Activated CD8-positive, alpha-beta memory T cell treated with anti-CD3 and anti-CD28 coated beads, Interleukin-2, amount 10 ng/mL, durations not matched to agents 7 days and 5 days (primary cell): Measurements from ENCODE around the gene SF3A1. TPM values are rescaled to one million over a fixed set of nuclear protein-coding genes. Genes with fewer than 3 reads are reported as not detected.

Experiments
- ATAC-seq: fragments of 150-1000 bp; cut with Tn5 transposase; one replicate; pipeline ENCODE4 v1.10.0; 2021; ENCODE audit warnings: moderate library complexity
- CTCF ChIA-PET: fragments of 350-600 bp; sonication (Branson Sonifier 250); formaldehyde crosslinking; loops from one replicate; lab custom pipeline; 2021; ENCODE audit warnings: antibody characterized with exemption; lab: Charles Lee
- DNase-seq: peaks from one replicate; pipeline ENCODE4 v3.0.0-alpha.2; 2020
- H3K27ac Mint-ChIP-seq: one replicate; pipeline ENCODE4 v1.8.0; 2021; ENCODE audit warnings: mild to moderate bottlenecking, mixed read lengths
- H3K27me3 Mint-ChIP-seq: one replicate; pipeline ENCODE4 v1.8.0; 2021; ENCODE audit warnings: mixed read lengths
- H3K36me3 Mint-ChIP-seq: one replicate; pipeline ENCODE4 v1.8.0; 2021; ENCODE audit warnings: mild to moderate bottlenecking, mixed read lengths
- H3K4me1 Mint-ChIP-seq: one replicate; pipeline ENCODE4 v1.8.0; 2021; ENCODE audit warnings: mixed read lengths
- H3K4me3 Mint-ChIP-seq: one replicate; pipeline ENCODE4 v1.8.0; 2021; ENCODE audit warnings: mild to moderate bottlenecking, moderate library complexity, mixed read lengths
- H3K9me3 Mint-ChIP-seq: one replicate; pipeline ENCODE4 v1.8.0; 2022; ENCODE audit warnings: low read depth, mixed read lengths
- total RNA-seq, 2 experiments: library from RNA; stranded (reverse); gene quantifications; one replicate each; pipeline ENCODE4 v1.2.3, GENCODE V29; 2021

The SF3A1 gene
- total RNA-seq, 2 experiments from 2014 or later, result 214 to 267 TPM

- Mint-ChIP-seq H3K36me3 (no peaks in the 10 kb centered on the region), H3K4me1 (peaks cover 25% of the 10 kb centered on the region), H3K27ac (no peak overlapping the region), H3K4me3 (peak overlapping the region; percentile 42), H3K27me3 (peaks cover 27% of the 10 kb centered on the region), H3K9me3 (no peaks in the 10 kb centered on the region)
- CTCF ChIA-PET, result interaction anchor here (1.0 to 21.5 kb wide), 8 partner anchors 11 to 290 kb away, joined by 3 to 508 read pairs (median 4); partner anchors contain the start of genes CASTOR1, MTFP1 and RNF215
- DNase-seq, result no peak
- ATAC-seq, result no peak
Measured at GRCh38 chr22:30397656-30398635, 41.3 kb upstream of the SF3A1 start.

DNA sequence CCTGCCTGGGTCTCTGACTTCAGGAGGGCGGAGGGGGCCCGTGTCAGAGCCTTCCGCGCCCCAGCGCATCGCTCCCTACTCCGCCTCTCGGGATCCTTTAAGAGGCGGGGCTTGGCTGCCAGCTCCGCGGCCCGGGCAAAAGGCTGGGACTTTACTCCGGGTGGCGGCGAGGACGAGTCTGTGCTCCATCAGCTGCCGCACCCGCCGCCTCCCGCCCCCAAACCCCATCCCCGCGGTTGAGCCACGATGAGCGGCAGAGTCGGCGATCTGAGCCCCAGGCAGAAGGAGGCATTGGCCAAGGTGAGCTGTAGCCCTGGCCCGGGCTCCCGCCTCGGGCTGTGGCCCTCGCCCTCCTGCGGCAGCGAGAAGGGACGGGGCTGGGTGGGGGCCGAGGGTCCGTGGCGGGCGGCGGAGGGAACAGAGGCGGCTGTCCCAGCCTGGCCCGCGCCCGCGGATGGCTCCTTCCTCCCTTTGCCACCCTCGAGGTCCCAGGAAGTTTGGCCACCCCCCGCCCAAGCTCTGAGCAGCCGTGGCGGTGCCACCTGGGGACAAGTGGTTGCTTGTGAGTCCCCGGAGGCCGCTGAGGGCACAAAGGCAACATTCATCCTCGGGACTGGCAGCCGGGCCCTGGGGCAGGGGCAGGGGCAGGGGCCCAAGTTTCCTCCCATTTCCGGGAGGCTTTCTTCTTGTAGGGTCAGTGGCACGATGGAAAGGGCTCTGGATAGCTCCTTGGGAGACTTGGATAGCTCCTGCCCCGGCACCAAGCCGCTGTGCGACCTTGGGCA lies 40.4 kb upstream of the SF3A1 start, which contains the start of gene SEC14L2:
Gene SEC14L2 (plus strand): TSS at position 148 of the 785 bp plus-strand sequence. CDS start 99 bp downstream, at position 247.
- Mint-ChIP-seq H3K27me3 (peaks cover 27% of the 10 kb centered on the region), H3K36me3 (no peaks in the 10 kb centered on the region), H3K4me1 (peaks cover 32% of the 10 kb centered on the region), H3K27ac (no peak within 1 kb of the TSS), H3K9me3 (no peaks in the 10 kb centered on the region), H3K4me3 (peak within 1 kb of the TSS; percentile 73)
- CTCF ChIA-PET, result interaction anchor here (0.5 to 21.5 kb wide), 10 partner anchors 8 to 579 kb away, joined by 3 to 508 read pairs (median 4); partner anchors contain the start of genes CASTOR1, MTFP1 and RNF215
- peak; percentile 55 for DNase-seq
- peak; percentile 81 for ATAC-seq

DNA sequence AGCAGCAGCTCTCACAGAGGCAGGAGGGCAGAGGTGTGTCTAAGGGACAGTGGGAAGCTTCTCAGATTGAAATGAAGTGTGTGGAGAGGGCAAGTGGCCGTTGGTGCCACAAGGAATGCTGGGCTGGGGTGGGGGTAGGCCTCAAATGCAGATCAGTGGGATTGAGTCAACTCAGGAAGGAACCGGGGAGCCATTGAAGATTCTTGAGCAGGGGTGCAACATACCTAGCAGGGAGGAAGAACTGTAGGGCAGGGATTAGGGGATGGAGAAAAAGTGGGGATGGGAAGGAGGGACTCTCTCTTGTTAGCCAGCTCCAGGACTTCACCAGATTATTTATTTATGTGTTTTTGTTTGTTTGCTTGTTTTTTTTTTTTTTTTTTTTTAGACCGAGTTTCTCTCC lies 37.2 kb upstream of the SF3A1 start:
- Mint-ChIP-seq H3K36me3 (peaks cover 2% of the 10 kb centered on the region), H3K4me1 (peaks cover 43% of the 10 kb centered on the region), H3K9me3 (no peaks in the 10 kb centered on the region), H3K27me3 (peaks cover 27% of the 10 kb centered on the region), H3K4me3 (no peak overlapping the region), H3K27ac (no peak overlapping the region)
- DNase-seq (no peak), ATAC-seq (no peak)
- CTCF ChIA-PET, result interaction anchor here (1.0 to 21.5 kb wide), 5 partner anchors 30 to 107 kb away, joined by 3 to 508 read pairs (median 79); partner anchors contain the start of genes CASTOR1 and MTFP1

DNA sequence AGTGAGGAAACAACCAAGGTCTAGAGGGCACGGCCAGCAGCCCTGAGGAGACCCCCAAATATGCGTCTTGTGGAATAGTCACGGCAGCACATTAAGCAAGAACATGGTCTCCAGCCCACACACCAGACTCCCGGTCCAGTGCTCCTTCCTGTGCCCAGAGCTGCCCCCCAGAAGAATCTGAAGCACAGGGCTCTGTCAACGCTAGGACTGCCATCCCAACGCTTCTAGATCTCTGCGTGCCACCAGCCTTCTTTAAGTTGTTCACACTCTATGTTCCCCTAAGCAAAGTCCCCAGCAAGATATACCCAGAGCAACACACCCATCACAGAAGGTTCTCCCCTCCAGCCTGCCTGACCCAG lies 36.6 kb upstream of the SF3A1 start:
- Mint-ChIP-seq H3K4me1 (peaks cover 39% of the 10 kb centered on the region), H3K9me3 (no peaks in the 10 kb centered on the region), H3K27ac (no peak overlapping the region), H3K27me3 (peaks cover 24% of the 10 kb centered on the region), H3K36me3 (peaks cover 2% of the 10 kb centered on the region), H3K4me3 (no peak overlapping the region)
- no peak for DNase-seq
- CTCF ChIA-PET, result interaction anchor here (2.7 to 21.5 kb wide), 4 partner anchors 30 to 107 kb away, joined by 7 to 508 read pairs (median 80); partner anchors contain the start of genes CASTOR1 and MTFP1
- no peak for ATAC-seq

GRCh38 chr22:30392661-30393321 lies 36.1 kb upstream of the SF3A1 start:
- H3K9me3 Mint-ChIP-seq, result no peaks in the 10 kb centered on the region
- DNase-seq (no peak), ATAC-seq (no peak)
- H3K27ac Mint-ChIP-seq, result peak overlapping the region; percentile 73
- peaks cover 35% of the 10 kb centered on the region for H3K4me1 Mint-ChIP-seq
- CTCF ChIA-PET, result interaction anchor here (0.6 to 21.5 kb wide), 15 partner anchors 9 to 353 kb away, joined by 3 to 508 read pairs (median 4); partner anchors contain the start of genes CASTOR1 and MTFP1
- H3K27me3 Mint-ChIP-seq, result peaks cover 19% of the 10 kb centered on the region
- no peak overlapping the region for H3K4me3 Mint-ChIP-seq
- H3K36me3 Mint-ChIP-seq, result peaks cover 2% of the 10 kb centered on the region

GRCh38 chr22:30390974-30391691 lies 34.4 kb upstream of the SF3A1 start:
- ATAC-seq (peak; percentile 48), DNase-seq (peak; percentile 85)
- H3K27ac Mint-ChIP-seq, result peak overlapping the region; percentile 81
- H3K9me3 Mint-ChIP-seq, result no peaks in the 10 kb centered on the region
- peaks cover 6% of the 10 kb centered on the region for H3K27me3 Mint-ChIP-seq
- no peak overlapping the region for H3K4me3 Mint-ChIP-seq
- CTCF ChIA-PET, result interaction anchor here (0.6 to 21.5 kb wide), 33 partner anchors 10 to 364 kb away, joined by 3 to 508 read pairs (median 4); partner anchors contain the start of genes CASTOR1, MTFP1 and SF3A1
- H3K4me1 Mint-ChIP-seq, result peaks cover 35% of the 10 kb centered on the region
- H3K36me3 Mint-ChIP-seq, result peaks cover 2% of the 10 kb centered on the region

DNA sequence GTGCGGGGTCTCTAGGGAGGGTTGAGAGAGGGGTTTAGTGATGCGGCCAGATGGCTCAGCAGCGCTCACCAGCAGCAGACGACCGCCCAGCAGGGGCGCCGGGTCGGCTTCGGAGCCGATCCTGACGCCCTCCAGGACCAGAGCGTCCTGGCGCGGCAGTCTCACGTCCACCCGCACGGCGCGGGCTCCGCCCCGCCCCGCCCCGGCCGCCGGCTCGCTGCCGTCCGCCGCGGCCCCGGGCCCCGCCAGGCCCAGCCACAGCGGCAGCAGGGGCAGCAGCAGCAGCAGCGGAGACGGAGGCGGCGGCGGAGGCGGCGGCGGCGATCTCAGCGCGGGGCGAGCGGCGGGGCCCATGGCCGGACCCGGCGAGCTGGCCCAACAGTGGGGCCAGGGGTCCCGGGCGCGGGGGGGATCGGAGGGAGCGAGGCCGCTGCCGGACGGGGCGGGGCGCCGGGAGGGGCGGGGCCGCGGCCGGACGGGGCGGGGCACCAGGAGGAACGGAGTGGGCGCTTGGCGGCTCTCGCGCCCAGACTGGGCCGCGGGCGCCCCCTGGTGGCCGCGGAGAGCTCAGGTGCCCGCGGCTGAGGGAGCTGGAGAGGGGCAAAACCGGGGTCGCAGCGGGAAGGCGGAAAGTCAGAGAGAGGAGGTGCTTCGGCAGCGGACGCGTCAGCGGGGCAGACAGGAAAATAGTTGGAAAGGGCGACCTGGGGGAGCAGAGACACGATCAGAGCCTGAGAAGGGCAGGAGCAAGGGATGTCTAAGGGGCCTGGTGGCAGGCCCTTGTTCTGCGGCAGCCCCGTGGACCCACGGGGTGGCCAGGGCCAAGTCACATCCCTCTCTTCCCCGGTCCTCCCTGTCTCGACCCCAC lies 30.5 kb upstream of the SF3A1 start, which contains the start of gene RNF215:
Gene RNF215 (minus strand): TSS at position 452 of the 868 bp plus-strand sequence. CDS start 98 bp downstream, at position 354.
- H3K27ac Mint-ChIP-seq, result peak within 1 kb of the TSS; percentile 78
- no peaks in the 10 kb centered on the region for H3K9me3 Mint-ChIP-seq
- no peaks in the 10 kb centered on the region for H3K27me3 Mint-ChIP-seq
- H3K4me3 Mint-ChIP-seq, result peak within 1 kb of the TSS; percentile 76
- peaks cover 22% of the 10 kb centered on the region for H3K4me1 Mint-ChIP-seq
- peak; percentile 91 for ATAC-seq
- CTCF ChIA-PET, result interaction anchor here (0.5 to 21.5 kb wide), 45 partner anchors 9 to 290 kb away, joined by 3 to 508 read pairs (median 4); partner anchors contain the start of genes CASTOR1, CCDC157, MTFP1 and OSM
- peak; percentile 82 for DNase-seq
- peaks cover 2% of the 10 kb centered on the region for H3K36me3 Mint-ChIP-seq

DNA sequence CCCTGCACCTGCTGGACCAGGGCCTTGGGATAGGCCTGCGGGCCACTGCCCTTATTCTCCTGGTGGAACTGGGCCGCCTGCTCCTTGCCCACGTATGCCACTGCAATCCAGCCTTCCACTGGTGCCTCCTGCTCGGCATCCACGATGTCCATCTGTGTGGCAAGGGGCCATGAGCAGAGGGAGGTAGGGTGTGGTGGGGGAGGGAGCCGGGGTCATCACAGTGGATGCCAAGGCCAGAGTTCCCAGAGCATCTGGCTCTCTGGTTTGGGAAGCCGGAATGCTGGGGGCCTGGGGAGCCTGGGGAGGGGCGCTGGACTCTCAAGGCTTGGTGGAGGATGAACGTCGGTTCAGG lies 29.9 kb upstream of the SF3A1 start:
- Mint-ChIP-seq H3K27ac (peak overlapping the region; percentile 26), H3K4me3 (peak overlapping the region; percentile 76), H3K4me1 (peaks cover 16% of the 10 kb centered on the region), H3K9me3 (no peaks in the 10 kb centered on the region), H3K27me3 (no peaks in the 10 kb centered on the region), H3K36me3 (peaks cover 2% of the 10 kb centered on the region)
- CTCF ChIA-PET, result interaction anchor here (0.5 to 21.5 kb wide), 16 partner anchors 8 to 278 kb away, joined by 3 to 508 read pairs (median 6); partner anchors contain the start of genes CASTOR1, OSM and SEC14L2
- DNase-seq (no peak), ATAC-seq (no peak)

DNA sequence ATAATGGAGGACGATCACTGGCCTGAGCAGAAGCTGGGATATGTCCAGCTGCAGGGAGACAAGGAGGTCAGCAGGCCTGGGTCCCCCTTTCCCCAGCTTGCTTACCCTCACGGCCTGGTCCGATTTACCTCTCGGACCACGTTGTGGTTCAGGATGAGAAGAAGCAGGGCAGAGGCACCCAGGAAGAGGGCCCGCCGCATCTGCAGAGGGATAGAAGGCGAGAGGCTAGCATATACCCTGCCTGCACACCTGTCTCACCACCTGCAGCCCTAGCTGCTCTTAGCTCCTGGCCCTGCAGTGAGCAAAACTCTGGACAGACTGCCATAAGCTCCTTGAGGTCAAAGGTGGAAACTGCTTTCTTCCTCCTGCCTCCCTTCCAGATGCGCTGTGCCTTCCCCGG lies 29.2 kb upstream of the SF3A1 start:
- no peak overlapping the region for H3K27ac Mint-ChIP-seq
- H3K4me1 Mint-ChIP-seq, result peaks cover 15% of the 10 kb centered on the region
- DNase-seq (no peak), ATAC-seq (no peak)
- H3K36me3 Mint-ChIP-seq, result peaks cover 2% of the 10 kb centered on the region
- no peaks in the 10 kb centered on the region for H3K9me3 Mint-ChIP-seq
- H3K4me3 Mint-ChIP-seq, result no peak overlapping the region
- no peaks in the 10 kb centered on the region for H3K27me3 Mint-ChIP-seq
- CTCF ChIA-PET, result interaction anchor here (0.7 to 21.5 kb wide), 10 partner anchors 29 to 280 kb away, joined by 3 to 508 read pairs (median 4); partner anchors contain the start of genes CASTOR1, CCDC157 and SF3A1

GRCh38 chr22:30383061-30383460 lies 26.4 kb upstream of the SF3A1 start:
- DNase-seq, result no peak
- CTCF ChIA-PET, result interaction anchor here (21.5 kb wide), 1 partner anchor 96 kb away, joined by 508 read pairs; the partner anchor contains the start of gene CASTOR1
- no peaks in the 10 kb centered on the region for H3K27me3 Mint-ChIP-seq
- H3K9me3 Mint-ChIP-seq, result no peaks in the 10 kb centered on the region
- H3K4me3 Mint-ChIP-seq, result no peak overlapping the region
- H3K4me1 Mint-ChIP-seq, result peaks cover 14% of the 10 kb centered on the region
- no peak overlapping the region for H3K27ac Mint-ChIP-seq
- no peak for ATAC-seq
- H3K36me3 Mint-ChIP-seq, result no peaks in the 10 kb centered on the region

- Mint-ChIP-seq H3K36me3 (no peaks in the 10 kb centered on the region), H3K27ac (no peak overlapping the region), H3K4me1 (peaks cover 11% of the 10 kb centered on the region), H3K4me3 (no peak overlapping the region), H3K9me3 (no peaks in the 10 kb centered on the region), H3K27me3 (no peaks in the 10 kb centered on the region)
- CTCF ChIA-PET, result interaction anchor here (0.6 to 21.5 kb wide), 2 partner anchors 96 to 963 kb away, joined by 3 to 508 read pairs; partner anchors contain the start of gene CASTOR1
- DNase-seq (no peak), ATAC-seq (no peak)
Measured at GRCh38 chr22:30382340-30382739, 25.6 kb upstream of the SF3A1 start.
